Fibroblast of lung (primary cell): ENCODE measurements around the gene BORCS6. TPM values are rescaled to one million over a fixed set of nuclear protein-coding genes. Genes with fewer than 3 reads are reported as not detected.

Experiments
- DNase-seq, 2 donors: peaks; one replicate each; pipeline versions ENCODE4 v3.0.0 to v3.0.0-alpha.2; 2010; ENCODE audit warnings: low read depth in 2 of 2
- H2AFZ ChIP-seq: 2 replicates; pipeline ENCODE4 v1.5.1; 2012; ENCODE audit warnings: low read length, control low read depth, inconsistent platforms
- H3K27ac ChIP-seq: 2 replicates; pipeline ENCODE4 v1.5.1; 2011; ENCODE audit warnings: low read length, control low read depth; ENCODE audit not compliant: insufficient read depth
- H3K27me3 ChIP-seq: 2 replicates; pipeline ENCODE4 v1.5.1; 2011; ENCODE audit warnings: mild to moderate bottlenecking, low read length; ENCODE audit not compliant: control insufficient read depth, insufficient read depth
- H3K36me3 ChIP-seq: 2 replicates; pipeline ENCODE4 v1.5.1; 2011; ENCODE audit warnings: low read length; ENCODE audit not compliant: control insufficient read depth, insufficient read depth
- H3K4me1 ChIP-seq: 2 replicates; pipeline ENCODE4 v1.5.1; 2011; ENCODE audit warnings: low read length; ENCODE audit not compliant: control insufficient read depth, insufficient read depth; ENCODE audit errors: extremely low read depth
- H3K4me2 ChIP-seq: 2 replicates; pipeline ENCODE4 v1.5.1; 2011; ENCODE audit warnings: low read length, control low read depth; ENCODE audit not compliant: insufficient read depth; ENCODE audit errors: extremely low read depth
- H3K4me3 ChIP-seq, 4 experiments: fragments of 200-600 bp in 1 of 4; sonication (generic) in 1 of 4; replicated peaks in 1 of 4; 2 replicates each; pipeline ENCODE4 v1.5.1; 2011 to 2016; ENCODE audit warnings: low read length in 4 of 4, low read depth in 3 of 4, mild to moderate bottlenecking in 3 of 4, control low read depth in 2 of 4, inconsistent platforms in 1 of 4, mixed read lengths in 1 of 4; ENCODE audit not compliant: insufficient read depth in 1 of 4; ENCODE audit errors: control extremely low read depth in 1 of 4
- H3K79me2 ChIP-seq: 2 replicates; pipeline ENCODE4 v1.5.1; 2012; ENCODE audit warnings: mild to moderate bottlenecking, low read length, inconsistent platforms; ENCODE audit not compliant: control insufficient read depth, insufficient read depth
- H3K9ac ChIP-seq: 2 replicates; pipeline ENCODE4 v1.5.1; 2011; ENCODE audit warnings: mild to moderate bottlenecking, low read length, control low read depth; ENCODE audit not compliant: insufficient read depth
- H3K9me3 ChIP-seq: 2 replicates; pipeline ENCODE4 v1.5.1; 2012; ENCODE audit warnings: low read depth, low read length; ENCODE audit not compliant: control insufficient read depth, insufficient read depth
- H4K20me1 ChIP-seq: 2 replicates; pipeline ENCODE4 v1.5.1; 2011; ENCODE audit warnings: low read length; ENCODE audit not compliant: control insufficient read depth, insufficient read depth; ENCODE audit errors: extremely low read depth
- CTCF ChIP-seq, 2 donors: IDR thresholded peaks in 1 of 2; conservative IDR thresholded peaks in 1 of 2; 1 replicate in 1 of 2; 2 replicates in 1 of 2; pipeline ENCODE4 v1.5.1; 2011 to 2012; ENCODE audit warnings: low read length in 2 of 2, control low read depth in 1 of 2, inconsistent platforms in 1 of 2, low read depth in 1 of 2, mild to moderate bottlenecking in 1 of 2
- EZH2 ChIP-seq: IDR thresholded peaks from 2 replicates; pipeline ENCODE4 v1.5.1; 2012; ENCODE audit warnings: low read length, control low read depth, mild to moderate bottlenecking; ENCODE audit errors: missing control alignments
- polyA plus RNA-seq, 2 donors: library from polyadenylated mRNA; depleted of rRNA in 1 of 2; stranded (reverse) in 1 of 2; unstranded in 1 of 2; fragments of >200 nt; gene quantifications; 2 replicates each; pipeline ENCODE4 v1.2.1, GENCODE V29; 2011 to 2012; ENCODE audit warnings: missing spikeins in 1 of 2
- total RNA-seq: library from RNA; depleted of rRNA; stranded (reverse); fragments of >200 nt; gene quantifications from 2 replicates; pipeline ENCODE4 v1.2.1, GENCODE V29; 2014

The BORCS6 gene
- total and polyA plus RNA-seq, 2 donors (not counting 1 experiment from before 2014, with no cell fraction given), result 2.9 to 11.4 TPM

- no peak overlapping the region for H3K4me3 ChIP-seq
- peaks cover 12% of the 10 kb centered on the region for H3K36me3 ChIP-seq
- DNase-seq, result peak; percentile 37 to 59
- H3K79me2 ChIP-seq, result peaks cover 18% of the 10 kb centered on the region
- H3K9me3 ChIP-seq, result no peaks in the 10 kb centered on the region
- H3K4me1 ChIP-seq, result peaks cover 35% of the 10 kb centered on the region
- no peak overlapping the region for H3K9ac ChIP-seq
- H3K27me3 ChIP-seq, result no peaks in the 10 kb centered on the region
- no peak overlapping the region for H2AFZ ChIP-seq
- peak overlapping the region; percentile 64 for H3K4me2 ChIP-seq
- no peak for TF ChIP-seq EZH2
- no peak for TF ChIP-seq CTCF (conservative IDR thresholded peaks at IDR 0.05 in 1 of 2, IDR thresholded peaks at IDR 0.05 in 1 of 2; ENCODE audit: low read depth in 1 of 2, low read length in 2 of 2)
- H3K27ac ChIP-seq, result peak overlapping the region; percentile 94
- H4K20me1 ChIP-seq, result no peaks in the 10 kb centered on the region
Observed at GRCh38 chr17:8163978-8164814, 25.8 kb downstream of the BORCS6 start.

- peaks cover 35% of the 10 kb centered on the region for H3K4me1 ChIP-seq
- peak overlapping the region; percentile 93 for H2AFZ ChIP-seq
- peak overlapping the region; percentile 88 for H3K4me2 ChIP-seq
- H4K20me1 ChIP-seq, result no peaks in the 10 kb centered on the region
- H3K79me2 ChIP-seq, result peaks cover 18% of the 10 kb centered on the region
- H3K36me3 ChIP-seq, result peaks cover 12% of the 10 kb centered on the region
- TF ChIP-seq CTCF (conservative IDR thresholded peaks at IDR 0.05 in 1 of 2, IDR thresholded peaks at IDR 0.05 in 1 of 2; ENCODE audit: low read depth in 1 of 2, low read length in 2 of 2) (no peak), EZH2 (no peak)
- peak overlapping the region; percentile 40 to 75 (median 44) for H3K4me3 ChIP-seq
- no peaks in the 10 kb centered on the region for H3K9me3 ChIP-seq
- peak overlapping the region; percentile 100 for H3K9ac ChIP-seq
- DNase-seq, result no peak
- H3K27me3 ChIP-seq, result no peaks in the 10 kb centered on the region
- peak overlapping the region; percentile 98 for H3K27ac ChIP-seq
Observed at GRCh38 chr17:8162997-8163977, 26.7 kb downstream of the BORCS6 start.
